Liver (tissue), 9 donors: ENCODE measurements around the gene LYPD5. TPM values are rescaled to one million over a fixed set of nuclear protein-coding genes. Genes with fewer than 3 reads are reported as not detected.

Source experiments
- DNase-seq: peaks from one replicate; pipeline ENCODE4 v3.0.0-alpha.2; 2017; ENCODE audit warnings: low spot score
- H3K27ac ChIP-seq, 2 donors: one replicate each; pipeline ENCODE4 v1.7.0; 2013; ENCODE audit warnings: inconsistent platforms in 2 of 2, low read length in 2 of 2, control low read depth in 1 of 2, low read depth in 1 of 2, mild to moderate bottlenecking in 1 of 2
- H3K27me3 ChIP-seq, 4 donors: one replicate each; pipeline versions ENCODE4 v1.6.1 to v1.7.0; 2013; ENCODE audit warnings: low read length in 3 of 4, inconsistent platforms in 1 of 4, mild to moderate bottlenecking in 1 of 4, moderate library complexity in 1 of 4; ENCODE audit not compliant: control insufficient read depth in 4 of 4, insufficient read depth in 4 of 4
- H3K36me3 ChIP-seq, 4 donors: one replicate each; pipeline versions ENCODE4 v1.6.1 to v1.7.0; 2013; ENCODE audit warnings: low read length in 3 of 4, mild to moderate bottlenecking in 3 of 4, low read depth in 1 of 4, moderate library complexity in 1 of 4; ENCODE audit not compliant: control insufficient read depth in 4 of 4, insufficient read depth in 3 of 4
- H3K4me1 ChIP-seq, 4 donors: one replicate each; pipeline versions ENCODE4 v1.6.1 to v1.7.0; 2013; ENCODE audit warnings: low read length in 3 of 4, mild to moderate bottlenecking in 3 of 4, moderate library complexity in 1 of 4; ENCODE audit not compliant: control insufficient read depth in 4 of 4, insufficient read depth in 4 of 4
- H3K4me3 ChIP-seq, 3 donors: one replicate each; pipeline versions ENCODE4 v1.6.1 to v1.7.0; 2013; ENCODE audit warnings: low read length in 3 of 3, control low read depth in 1 of 3, low read depth in 1 of 3, mild to moderate bottlenecking in 1 of 3
- H3K9ac ChIP-seq, 2 donors: one replicate each; pipeline ENCODE4 v1.7.0; 2013; ENCODE audit warnings: low read length in 2 of 2, mild to moderate bottlenecking in 2 of 2, moderate library complexity in 2 of 2, control low read depth in 1 of 2, low read depth in 1 of 2
- H3K9me3 ChIP-seq, 4 donors: one replicate each; pipeline versions ENCODE4 v1.6.1 to v1.7.0; 2013; ENCODE audit warnings: low read length in 3 of 4; ENCODE audit not compliant: control insufficient read depth in 4 of 4
- EGR1 ChIP-seq, 2 donors: IDR thresholded peaks; 2 replicates each; pipeline ENCODE4 v1.6.1; 2016 to 2018; ENCODE audit warnings: antibody characterized with exemption in 2 of 2, low read depth in 2 of 2
- FOXA1 ChIP-seq: IDR thresholded peaks from 2 replicates; pipeline ENCODE4 v1.6.1; 2016; ENCODE audit warnings: antibody characterized with exemption
- FOXA2 ChIP-seq: IDR thresholded peaks from 2 replicates; pipeline ENCODE4 v1.6.1; 2016; ENCODE audit warnings: antibody characterized with exemption
- GABPA ChIP-seq, 2 donors: IDR thresholded peaks in 1 of 2; conservative IDR thresholded peaks in 1 of 2; 2 replicates each; pipeline ENCODE4 v1.6.1; 2016; ENCODE audit warnings: antibody characterized with exemption in 2 of 2, mild to moderate bottlenecking in 1 of 2, moderate library complexity in 1 of 2
- HNF4A ChIP-seq, 2 donors: conservative IDR thresholded peaks; 2 replicates each; pipeline ENCODE4 v1.6.1; 2016; ENCODE audit warnings: antibody characterized with exemption in 2 of 2, mild to moderate bottlenecking in 2 of 2
- HNF4G ChIP-seq: IDR thresholded peaks from 2 replicates; pipeline ENCODE4 v1.6.1; 2016; ENCODE audit warnings: antibody characterized with exemption
- JUND ChIP-seq, 2 donors: IDR thresholded peaks; 2 replicates each; pipeline ENCODE4 v1.6.1; 2016; ENCODE audit warnings: antibody characterized with exemption in 2 of 2
- NR2F2 ChIP-seq: IDR thresholded peaks from 2 replicates; pipeline ENCODE4 v1.6.1; 2016; ENCODE audit warnings: antibody characterized with exemption
- RAD21 ChIP-seq, 2 donors: IDR thresholded peaks; 2 replicates each; pipeline ENCODE4 v1.6.1; 2016; ENCODE audit warnings: antibody characterized with exemption in 2 of 2, mild to moderate bottlenecking in 2 of 2
- RXRA ChIP-seq, 2 donors: IDR thresholded peaks; 2 replicates each; pipeline ENCODE4 v1.6.1; 2017 to 2018; ENCODE audit warnings: antibody characterized with exemption in 2 of 2, mild to moderate bottlenecking in 1 of 2
- SP1 ChIP-seq: IDR thresholded peaks from 2 replicates; pipeline ENCODE4 v1.6.1; 2018; ENCODE audit warnings: antibody characterized with exemption, mild to moderate bottlenecking
- TAF1 ChIP-seq: conservative IDR thresholded peaks from 2 replicates; pipeline ENCODE4 v1.6.1; 2016; ENCODE audit warnings: antibody characterized with exemption, mild to moderate bottlenecking
- YY1 ChIP-seq: IDR thresholded peaks from 2 replicates; pipeline ENCODE4 v1.6.1; 2016; ENCODE audit warnings: antibody characterized with exemption, mild to moderate bottlenecking
- WGBS: extraction: QIAGEN DNeasy Blood & Tissue Kit; methylation state at CpG from one replicate; pipeline ENCODE4 v1.1.7; 2013; 5-methylcytosine and 5-hydroxymethylcytosine counted together
- polyA plus RNA-seq, 2 donors: library from polyadenylated mRNA; stranded (reverse) in 1 of 2; unstranded in 1 of 2; fragments of 200-250 nt in 1 of 2; fragments of >200 nt in 1 of 2; fragmentation: Nextera tagmentation in 1 of 2; extraction: Ambion mirVana in 1 of 2; gene quantifications; one replicate each; pipeline versions ENCODE4 v1.2.1 to v1.2.3, GENCODE V29; 2013 to 2015
- total RNA-seq, 2 donors: library from RNA; depleted of rRNA; stranded (reverse); fragments of >200 nt; gene quantifications; one replicate each; pipeline ENCODE4 v1.2.3, GENCODE V29; 2014
- TF ChIP-seq, protein P1 (sequence below): IDR thresholded peaks from 2 replicates; pipeline ENCODE4 v1.6.1; 2016; ENCODE audit warnings: antibody characterized with exemption
- TF ChIP-seq, protein P2 (sequence below): fragments of 150-350 bp; IDR thresholded peaks from 2 replicates; pipeline ENCODE4 v1.5.1; 2017; ENCODE audit warnings: improper control_type of control experiment, low read depth, low read length; ENCODE audit not compliant: missing input control
- TF ChIP-seq, protein P3 (sequence below): IDR thresholded peaks from 2 replicates; pipeline ENCODE4 v1.6.1; 2016; ENCODE audit warnings: antibody characterized with exemption
- TF ChIP-seq, protein P4 (sequence below): IDR thresholded peaks from 2 replicates; pipeline ENCODE4 v1.6.1; 2016; ENCODE audit warnings: antibody characterized with exemption
- TF ChIP-seq, protein P5 (sequence below): IDR thresholded peaks from 2 replicates; pipeline ENCODE4 v1.6.1; 2016; ENCODE audit warnings: antibody characterized with exemption, mild to moderate bottlenecking
- donor health status: healthy.
- donor health status: healthy.
- donor health status: healthy.
- donor health status: healthy.
- donor health status: healthy.

LYPD5 gene
- total and polyA plus RNA-seq, 4 donors, result 0.08 to 0.14 (median 0.13) TPM; not detected in 1

DNA sequence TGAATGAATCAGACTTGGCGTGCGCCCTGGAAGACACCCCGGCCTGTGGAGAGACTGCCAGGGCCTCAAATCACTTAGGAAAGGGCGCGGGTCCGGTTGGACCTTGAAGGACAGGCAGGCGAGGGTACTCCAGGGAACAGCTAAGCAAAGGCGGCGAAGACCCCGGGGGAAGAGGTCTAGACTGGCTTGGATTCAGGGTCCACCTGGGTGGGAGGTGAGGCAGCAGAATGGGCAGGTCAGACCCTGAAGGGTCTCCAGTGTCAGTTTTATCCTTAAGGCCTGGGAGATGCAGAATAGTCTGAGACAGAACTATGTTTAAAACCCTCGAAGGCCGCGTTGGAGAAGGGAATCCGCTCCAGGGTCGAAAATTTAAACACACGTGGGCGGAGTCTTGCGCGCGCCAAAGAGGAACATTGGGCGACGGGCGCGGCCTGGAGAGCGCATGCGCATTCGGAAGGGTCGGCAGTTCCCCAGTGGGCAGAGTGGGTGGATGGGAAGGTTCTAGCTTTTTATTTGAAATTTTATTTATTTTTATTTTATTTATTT lies 46.9 kb downstream of the LYPD5 start:
- Histone ChIP-seq H3K9ac (peak overlapping the region in 1 of 2 donors; percentile 3), H3K4me1 (peaks cover 5 to 20% (median 11%) of the 10 kb centered on the region in 4 donors), H3K4me3 (peak overlapping the region; percentile 66 to 75 (median 73)), H3K27me3 (no peaks in the 10 kb centered on the region), H3K27ac (peak overlapping the region; percentile 83 to 100), H3K36me3 (peaks cover 0 to 3% (median 0%) of the 10 kb centered on the region in 4 donors), H3K9me3 (no peaks in the 10 kb centered on the region)
- WGBS, result 1% methylated on average over 28 of the region's 28 CpGs
- TF ChIP-seq EGR1 (IDR thresholded peaks at IDR 0.05; ENCODE audit: low read depth in 2 of 2) (peak in 1 of 2 donors; percentile 14), JUND (IDR thresholded peaks at IDR 0.05) (no peak), RAD21 (IDR thresholded peaks at IDR 0.05) (no peak), NR2F2 (no peak), GABPA (IDR thresholded peaks at IDR 0.05 in 1 of 2, conservative IDR thresholded peaks at IDR 0.05 in 1 of 2) (no peak), HNF4G (no peak)
- TF ChIP-seq, protein P1, sequence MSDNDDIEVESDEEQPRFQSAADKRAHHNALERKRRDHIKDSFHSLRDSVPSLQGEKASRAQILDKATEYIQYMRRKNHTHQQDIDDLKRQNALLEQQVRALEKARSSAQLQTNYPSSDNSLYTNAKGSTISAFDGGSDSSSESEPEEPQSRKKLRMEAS, result peak; percentile 61
- TF ChIP-seq, protein P2, sequence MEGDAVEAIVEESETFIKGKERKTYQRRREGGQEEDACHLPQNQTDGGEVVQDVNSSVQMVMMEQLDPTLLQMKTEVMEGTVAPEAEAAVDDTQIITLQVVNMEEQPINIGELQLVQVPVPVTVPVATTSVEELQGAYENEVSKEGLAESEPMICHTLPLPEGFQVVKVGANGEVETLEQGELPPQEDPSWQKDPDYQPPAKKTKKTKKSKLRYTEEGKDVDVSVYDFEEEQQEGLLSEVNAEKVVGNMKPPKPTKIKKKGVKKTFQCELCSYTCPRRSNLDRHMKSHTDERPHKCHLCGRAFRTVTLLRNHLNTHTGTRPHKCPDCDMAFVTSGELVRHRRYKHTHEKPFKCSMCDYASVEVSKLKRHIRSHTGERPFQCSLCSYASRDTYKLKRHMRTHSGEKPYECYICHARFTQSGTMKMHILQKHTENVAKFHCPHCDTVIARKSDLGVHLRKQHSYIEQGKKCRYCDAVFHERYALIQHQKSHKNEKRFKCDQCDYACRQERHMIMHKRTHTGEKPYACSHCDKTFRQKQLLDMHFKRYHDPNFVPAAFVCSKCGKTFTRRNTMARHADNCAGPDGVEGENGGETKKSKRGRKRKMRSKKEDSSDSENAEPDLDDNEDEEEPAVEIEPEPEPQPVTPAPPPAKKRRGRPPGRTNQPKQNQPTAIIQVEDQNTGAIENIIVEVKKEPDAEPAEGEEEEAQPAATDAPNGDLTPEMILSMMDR, result no peak
- peak; percentile 87 for DNase-seq

DNA sequence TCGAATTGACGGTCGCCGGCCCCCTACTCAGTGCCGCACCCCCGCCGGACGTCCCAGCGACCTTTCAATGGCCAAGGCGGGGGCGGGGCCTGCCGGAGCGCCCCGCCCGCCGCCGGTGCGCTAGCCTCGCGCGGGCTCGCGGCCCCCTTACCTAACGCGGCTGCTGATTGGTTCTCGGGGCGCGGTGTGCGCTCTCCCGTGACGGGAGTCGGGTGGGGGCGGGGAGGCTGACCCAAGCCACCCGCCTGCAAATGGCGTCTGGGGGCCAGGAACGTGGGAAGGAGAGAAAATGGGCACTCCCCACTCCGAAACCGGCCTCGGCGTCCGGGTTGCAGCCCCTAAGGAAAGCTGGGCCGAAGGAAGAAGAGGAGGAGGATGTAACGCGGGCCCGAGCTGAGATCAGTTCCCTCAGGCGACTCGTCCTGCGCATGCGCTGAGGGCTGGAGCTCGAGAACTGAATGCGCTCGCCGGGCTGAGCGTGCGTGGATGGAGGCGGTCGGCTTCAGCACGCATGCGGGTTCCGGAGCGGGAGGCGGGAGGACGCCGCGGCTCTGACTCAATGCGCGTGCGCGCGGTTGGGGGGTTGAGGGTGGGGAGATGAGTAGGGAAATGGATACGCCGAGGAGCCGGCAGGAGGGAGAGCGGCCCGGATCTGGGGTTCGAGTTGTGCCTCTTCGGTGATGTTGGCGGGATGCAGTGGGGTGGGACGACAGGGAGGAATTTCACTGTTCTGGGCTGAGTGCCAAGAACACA lies 47.6 kb downstream of the LYPD5 start, which contains the start of gene SMG9:
SMG9 (minus strand) TSS at position 460 of the 753 bp plus-strand sequence. CDS start 4,221 bp downstream, outside the sequence.
- Histone ChIP-seq H3K9me3 (no peaks in the 10 kb centered on the region), H3K36me3 (peaks cover 0 to 9% (median 3%) of the 10 kb centered on the region in 4 donors), H3K4me1 (peaks cover 5 to 20% (median 11%) of the 10 kb centered on the region in 4 donors), H3K27ac (peak within 1 kb of the TSS; percentile 83 to 100), H3K27me3 (no peaks in the 10 kb centered on the region), H3K9ac (peak within 1 kb of the TSS; percentile 79 to 89), H3K4me3 (peak within 1 kb of the TSS; percentile 66 to 96 (median 75))
- WGBS, result under 1% methylated on average over 79 of the region's 79 CpGs
- peak; percentile 95 for DNase-seq
- TF ChIP-seq FOXA2, result no peak
- peak; percentile 17 for TF ChIP-seq SP1
- TF ChIP-seq HNF4A (conservative IDR thresholded peaks at IDR 0.05), result no peak
- TF ChIP-seq FOXA1, result no peak
- TF ChIP-seq, protein P2, result peak; percentile 1
- TF ChIP-seq GABPA (IDR thresholded peaks at IDR 0.05 in 1 of 2, conservative IDR thresholded peaks at IDR 0.05 in 1 of 2), result no peak
- TF ChIP-seq, protein P1, result peak; percentile 42
- no peak for TF ChIP-seq EGR1 (IDR thresholded peaks at IDR 0.05; ENCODE audit: low read depth in 2 of 2)
- TF ChIP-seq, protein P3, sequence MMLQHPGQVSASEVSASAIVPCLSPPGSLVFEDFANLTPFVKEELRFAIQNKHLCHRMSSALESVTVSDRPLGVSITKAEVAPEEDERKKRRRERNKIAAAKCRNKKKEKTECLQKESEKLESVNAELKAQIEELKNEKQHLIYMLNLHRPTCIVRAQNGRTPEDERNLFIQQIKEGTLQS, result no peak
- TF ChIP-seq YY1, result peak; percentile 92
- TF ChIP-seq TAF1, result no peak
- peak in 1 of 2 donors; percentile 26 for TF ChIP-seq RXRA (IDR thresholded peaks at IDR 0.05)
- TF ChIP-seq, protein P4, sequence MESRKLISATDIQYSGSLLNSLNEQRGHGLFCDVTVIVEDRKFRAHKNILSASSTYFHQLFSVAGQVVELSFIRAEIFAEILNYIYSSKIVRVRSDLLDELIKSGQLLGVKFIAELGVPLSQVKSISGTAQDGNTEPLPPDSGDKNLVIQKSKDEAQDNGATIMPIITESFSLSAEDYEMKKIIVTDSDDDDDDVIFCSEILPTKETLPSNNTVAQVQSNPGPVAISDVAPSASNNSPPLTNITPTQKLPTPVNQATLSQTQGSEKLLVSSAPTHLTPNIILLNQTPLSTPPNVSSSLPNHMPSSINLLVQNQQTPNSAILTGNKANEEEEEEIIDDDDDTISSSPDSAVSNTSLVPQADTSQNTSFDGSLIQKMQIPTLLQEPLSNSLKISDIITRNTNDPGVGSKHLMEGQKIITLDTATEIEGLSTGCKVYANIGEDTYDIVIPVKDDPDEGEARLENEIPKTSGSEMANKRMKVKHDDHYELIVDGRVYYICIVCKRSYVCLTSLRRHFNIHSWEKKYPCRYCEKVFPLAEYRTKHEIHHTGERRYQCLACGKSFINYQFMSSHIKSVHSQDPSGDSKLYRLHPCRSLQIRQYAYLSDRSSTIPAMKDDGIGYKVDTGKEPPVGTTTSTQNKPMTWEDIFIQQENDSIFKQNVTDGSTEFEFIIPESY, result no peak
- TF ChIP-seq HNF4G, result no peak
- no peak for TF ChIP-seq NR2F2
- no peak for TF ChIP-seq JUND (IDR thresholded peaks at IDR 0.05)
- no peak for TF ChIP-seq RAD21 (IDR thresholded peaks at IDR 0.05)
- TF ChIP-seq, protein P5, sequence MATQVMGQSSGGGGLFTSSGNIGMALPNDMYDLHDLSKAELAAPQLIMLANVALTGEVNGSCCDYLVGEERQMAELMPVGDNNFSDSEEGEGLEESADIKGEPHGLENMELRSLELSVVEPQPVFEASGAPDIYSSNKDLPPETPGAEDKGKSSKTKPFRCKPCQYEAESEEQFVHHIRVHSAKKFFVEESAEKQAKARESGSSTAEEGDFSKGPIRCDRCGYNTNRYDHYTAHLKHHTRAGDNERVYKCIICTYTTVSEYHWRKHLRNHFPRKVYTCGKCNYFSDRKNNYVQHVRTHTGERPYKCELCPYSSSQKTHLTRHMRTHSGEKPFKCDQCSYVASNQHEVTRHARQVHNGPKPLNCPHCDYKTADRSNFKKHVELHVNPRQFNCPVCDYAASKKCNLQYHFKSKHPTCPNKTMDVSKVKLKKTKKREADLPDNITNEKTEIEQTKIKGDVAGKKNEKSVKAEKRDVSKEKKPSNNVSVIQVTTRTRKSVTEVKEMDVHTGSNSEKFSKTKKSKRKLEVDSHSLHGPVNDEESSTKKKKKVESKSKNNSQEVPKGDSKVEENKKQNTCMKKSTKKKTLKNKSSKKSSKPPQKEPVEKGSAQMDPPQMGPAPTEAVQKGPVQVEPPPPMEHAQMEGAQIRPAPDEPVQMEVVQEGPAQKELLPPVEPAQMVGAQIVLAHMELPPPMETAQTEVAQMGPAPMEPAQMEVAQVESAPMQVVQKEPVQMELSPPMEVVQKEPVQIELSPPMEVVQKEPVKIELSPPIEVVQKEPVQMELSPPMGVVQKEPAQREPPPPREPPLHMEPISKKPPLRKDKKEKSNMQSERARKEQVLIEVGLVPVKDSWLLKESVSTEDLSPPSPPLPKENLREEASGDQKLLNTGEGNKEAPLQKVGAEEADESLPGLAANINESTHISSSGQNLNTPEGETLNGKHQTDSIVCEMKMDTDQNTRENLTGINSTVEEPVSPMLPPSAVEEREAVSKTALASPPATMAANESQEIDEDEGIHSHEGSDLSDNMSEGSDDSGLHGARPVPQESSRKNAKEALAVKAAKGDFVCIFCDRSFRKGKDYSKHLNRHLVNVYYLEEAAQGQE, result peak; percentile 18
